SK-N-SH treated with all-trans-retinoic acid at 6 μM for 48 hours (cell line): ENCODE measurements around the gene SLC24A4.

Experiments used
- ARNTL ChIP-seq: fragments of 450-650 bp; formaldehyde crosslinking; IDR thresholded peaks from 2 replicates; pipeline ENCODE4 v1.5.0; 2020; ENCODE audit warnings: low read depth, mild to moderate bottlenecking, moderate library complexity, borderline replicate concordance
- BACH2 ChIP-seq: fragments of 250-450 bp; sonication (Bioruptor Pico); IDR thresholded peaks from 2 replicates; pipeline ENCODE4 v1.9.0; 2021; ENCODE audit warnings: mild to moderate bottlenecking, borderline replicate concordance
- CSDC2 ChIP-seq: fragments of 250-450 bp; sonication (Bioruptor Pico); IDR thresholded peaks from 2 replicates; pipeline ENCODE4 v1.5.0; 2020; ENCODE audit warnings: mild to moderate bottlenecking, moderate library complexity
- PPARA ChIP-seq: fragments of 250-450 bp; sonication (Bioruptor Pico); IDR thresholded peaks from 2 replicates; pipeline ENCODE4 v1.5.0; 2020; ENCODE audit warnings: mild to moderate bottlenecking, borderline replicate concordance
- RARB ChIP-seq: fragments of 250-450 bp; sonication (Bioruptor Pico); IDR thresholded peaks from 2 replicates; pipeline ENCODE4 v1.8.0; 2021; ENCODE audit warnings: mild to moderate bottlenecking, moderate library complexity
- SNAI2 ChIP-seq: fragments of 250-450 bp; sonication (Bioruptor Pico); IDR thresholded peaks from 2 replicates; pipeline ENCODE4 v1.5.0; 2020; ENCODE audit warnings: mild to moderate bottlenecking, moderate library complexity
- ZFP3 ChIP-seq: fragments of 250-450 bp; sonication (Bioruptor Pico); IDR thresholded peaks from 2 replicates; pipeline ENCODE4 v1.5.0; 2020; ENCODE audit warnings: mild to moderate bottlenecking, moderate library complexity
- ZNF8 ChIP-seq: fragments of 450-650 bp; formaldehyde crosslinking; IDR thresholded peaks from 2 replicates; pipeline ENCODE4 v1.5.0; 2020; ENCODE audit warnings: mild to moderate bottlenecking, moderate library complexity
- TF ChIP-seq, protein P1 (sequence below): fragments of 250-450 bp; sonication (Bioruptor Pico); IDR thresholded peaks from 2 replicates; pipeline ENCODE4 v1.8.0; 2020; ENCODE audit warnings: mild to moderate bottlenecking, moderate library complexity, borderline replicate concordance

DNA sequence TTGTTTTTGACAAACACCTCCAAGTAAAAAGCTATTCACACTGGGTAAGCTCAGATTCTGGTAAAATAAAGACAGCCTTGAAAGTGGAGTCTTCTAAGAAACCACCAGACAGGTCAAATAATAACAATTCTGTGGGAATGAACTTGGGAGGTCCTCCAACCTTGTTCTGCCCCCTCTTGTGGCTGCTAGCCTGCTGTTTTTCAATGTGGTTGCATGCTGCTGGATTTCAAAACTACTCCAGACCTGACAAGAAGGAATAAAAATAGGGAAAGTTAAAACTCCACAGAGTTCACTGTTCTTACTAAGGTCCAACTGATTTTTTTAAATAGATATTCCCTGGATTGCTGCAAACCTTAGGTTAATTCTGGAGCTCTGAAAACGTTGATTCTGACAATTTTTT is 158.4 kb downstream of the SLC24A4 start:
- TF ChIP-seq CSDC2 (CRISPR knock-in tag) (no peak), RARB (CRISPR knock-in tag) (no peak), ZFP3 (CRISPR knock-in tag) (no peak), ZNF8 (no peak), PPARA (CRISPR knock-in tag) (no peak), ARNTL (CRISPR knock-in tag) (no peak), SNAI2 (no peak), BACH2 (no peak)
- TF ChIP-seq, protein P1, sequence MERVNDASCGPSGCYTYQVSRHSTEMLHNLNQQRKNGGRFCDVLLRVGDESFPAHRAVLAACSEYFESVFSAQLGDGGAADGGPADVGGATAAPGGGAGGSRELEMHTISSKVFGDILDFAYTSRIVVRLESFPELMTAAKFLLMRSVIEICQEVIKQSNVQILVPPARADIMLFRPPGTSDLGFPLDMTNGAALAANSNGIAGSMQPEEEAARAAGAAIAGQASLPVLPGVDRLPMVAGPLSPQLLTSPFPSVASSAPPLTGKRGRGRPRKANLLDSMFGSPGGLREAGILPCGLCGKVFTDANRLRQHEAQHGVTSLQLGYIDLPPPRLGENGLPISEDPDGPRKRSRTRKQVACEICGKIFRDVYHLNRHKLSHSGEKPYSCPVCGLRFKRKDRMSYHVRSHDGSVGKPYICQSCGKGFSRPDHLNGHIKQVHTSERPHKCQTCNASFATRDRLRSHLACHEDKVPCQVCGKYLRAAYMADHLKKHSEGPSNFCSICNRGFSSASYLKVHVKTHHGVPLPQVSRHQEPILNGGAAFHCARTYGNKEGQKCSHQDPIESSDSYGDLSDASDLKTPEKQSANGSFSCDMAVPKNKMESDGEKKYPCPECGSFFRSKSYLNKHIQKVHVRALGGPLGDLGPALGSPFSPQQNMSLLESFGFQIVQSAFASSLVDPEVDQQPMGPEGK (CRISPR knock-in tag), result no peak
